ENCODE results near the gene KCNB1. TPM values are rescaled to one million over a fixed set of nuclear protein-coding genes. Genes with fewer than 3 reads are reported as not detected.

The KCNB1 gene
- total RNA-seq, 1 donor = under 0.01 TPM

GRCh38 chr20:49483696-49484123 is 1.2 kb upstream of the KCNB1 start:
- H3K9me3 ChIP-seq (ENCODE audit: low read depth, low read length) = no peaks in the 10 kb centered on the region
- peaks cover 8% of the 10 kb centered on the region for H3K4me1 ChIP-seq (ENCODE audit: insufficient read depth, low read length)
- H3K27me3 ChIP-seq (ENCODE audit: insufficient read depth, low read length) = peaks cover 54% of the 10 kb centered on the region
- H3K4me3 ChIP-seq (ENCODE audit: low read length) = no peak overlapping the region

- H3K9me3 ChIP-seq (ENCODE audit: low read depth, low read length) = no peaks in the 10 kb centered on the region
- peaks cover 51% of the 10 kb centered on the region for H3K27me3 ChIP-seq (ENCODE audit: insufficient read depth, low read length)
- peaks cover 8% of the 10 kb centered on the region for H3K4me1 ChIP-seq (ENCODE audit: insufficient read depth, low read length)
- H3K4me3 ChIP-seq (ENCODE audit: low read length) = no peak overlapping the region
Observed at GRCh38 chr20:49483018-49483695, 689 bp upstream of the KCNB1 start.

GRCh38 chr20:49482173-49482572 is 295 bp downstream of the KCNB1 start:
- Histone ChIP-seq H3K27me3 (ENCODE audit: insufficient read depth, low read length) (peaks cover 44% of the 10 kb centered on the region), H3K4me3 (ENCODE audit: low read length) (no peak overlapping the region), H3K4me1 (ENCODE audit: insufficient read depth, low read length) (peaks cover 8% of the 10 kb centered on the region), H3K9me3 (ENCODE audit: low read depth, low read length) (no peaks in the 10 kb centered on the region)

- Histone ChIP-seq H3K27me3 (ENCODE audit: insufficient read depth, low read length) (peaks cover 34% of the 10 kb centered on the region), H3K4me1 (ENCODE audit: insufficient read depth, low read length) (peaks cover 8% of the 10 kb centered on the region), H3K4me3 (ENCODE audit: low read length) (no peak overlapping the region), H3K9me3 (ENCODE audit: low read depth, low read length) (no peaks in the 10 kb centered on the region)
Observed at GRCh38 chr20:49481116-49481515, 1.4 kb downstream of the KCNB1 start.

- Histone ChIP-seq H3K4me1 (ENCODE audit: insufficient read depth, low read length) (peaks cover 8% of the 10 kb centered on the region), H3K27me3 (ENCODE audit: insufficient read depth, low read length) (peaks cover 27% of the 10 kb centered on the region), H3K4me3 (ENCODE audit: low read length) (no peak overlapping the region), H3K9me3 (ENCODE audit: low read depth, low read length) (no peaks in the 10 kb centered on the region)
Observed at GRCh38 chr20:49480236-49480635, 2.2 kb downstream of the KCNB1 start.

- Histone ChIP-seq H3K9me3 (ENCODE audit: low read depth, low read length) (no peaks in the 10 kb centered on the region), H3K4me3 (ENCODE audit: low read length) (no peak overlapping the region), H3K27me3 (ENCODE audit: insufficient read depth, low read length) (peaks cover 23% of the 10 kb centered on the region), H3K4me1 (ENCODE audit: insufficient read depth, low read length) (peaks cover 8% of the 10 kb centered on the region)
Observed at GRCh38 chr20:49479785-49480184, 2.7 kb downstream of the KCNB1 start.

GRCh38 chr20:49478754-49479689 is 3.4 kb downstream of the KCNB1 start:
- H3K27me3 ChIP-seq (ENCODE audit: insufficient read depth, low read length) = peaks cover 17% of the 10 kb centered on the region

GRCh38 chr20:49478266-49478665 is 4.2 kb downstream of the KCNB1 start:
- H3K27me3 ChIP-seq (ENCODE audit: insufficient read depth, low read length) = peaks cover 13% of the 10 kb centered on the region

More at GRCh38 chr20:49478754-49479689, 3.4 kb downstream of the KCNB1 start:
- H3K9me3 ChIP-seq (ENCODE audit: low read depth, low read length) = no peaks in the 10 kb centered on the region
- H3K4me3 ChIP-seq (ENCODE audit: low read length) = no peak overlapping the region
- H3K4me1 ChIP-seq (ENCODE audit: insufficient read depth, low read length) = peaks cover 3% of the 10 kb centered on the region

GRCh38 chr20:49477200-49477599 is 5.3 kb downstream of the KCNB1 start:
- no peaks in the 10 kb centered on the region for H3K4me1 ChIP-seq (ENCODE audit: insufficient read depth, low read length)
- H3K4me3 ChIP-seq (ENCODE audit: low read length) = no peak overlapping the region
- peaks cover 5% of the 10 kb centered on the region for H3K27me3 ChIP-seq (ENCODE audit: insufficient read depth, low read length)

More at GRCh38 chr20:49478266-49478665, 4.2 kb downstream of the KCNB1 start:
- Histone ChIP-seq H3K9me3 (ENCODE audit: low read depth, low read length) (no peaks in the 10 kb centered on the region), H3K4me1 (ENCODE audit: insufficient read depth, low read length) (no peaks in the 10 kb centered on the region), H3K4me3 (ENCODE audit: low read length) (no peak overlapping the region)

GRCh38 chr20:49476016-49476355 is 6.5 kb downstream of the KCNB1 start:
- no peaks in the 10 kb centered on the region for H3K9me3 ChIP-seq (ENCODE audit: low read depth, low read length)
- no peak overlapping the region for H3K4me3 ChIP-seq (ENCODE audit: low read length)
- peaks cover 4% of the 10 kb centered on the region for H3K27me3 ChIP-seq (ENCODE audit: insufficient read depth, low read length)
- no peaks in the 10 kb centered on the region for H3K4me1 ChIP-seq (ENCODE audit: insufficient read depth, low read length)

More at GRCh38 chr20:49477200-49477599, 5.3 kb downstream of the KCNB1 start:
- no peaks in the 10 kb centered on the region for H3K9me3 ChIP-seq (ENCODE audit: low read depth, low read length)

- H3K27me3 ChIP-seq (ENCODE audit: insufficient read depth, low read length) = peaks cover 4% of the 10 kb centered on the region
Observed at GRCh38 chr20:49475292-49476015, 7.0 kb downstream of the KCNB1 start.

GRCh38 chr20:49471397-49471796 is 11.1 kb downstream of the KCNB1 start:
- Histone ChIP-seq H3K4me3 (ENCODE audit: low read length) (no peak overlapping the region), H3K9me3 (ENCODE audit: low read depth, low read length) (no peaks in the 10 kb centered on the region), H3K27me3 (ENCODE audit: insufficient read depth, low read length) (peaks cover 7% of the 10 kb centered on the region), H3K4me1 (ENCODE audit: insufficient read depth, low read length) (no peaks in the 10 kb centered on the region)

More at GRCh38 chr20:49475292-49476015, 7.0 kb downstream of the KCNB1 start:
- Histone ChIP-seq H3K4me1 (ENCODE audit: insufficient read depth, low read length) (no peaks in the 10 kb centered on the region), H3K9me3 (ENCODE audit: low read depth, low read length) (no peaks in the 10 kb centered on the region), H3K4me3 (ENCODE audit: low read length) (no peak overlapping the region)

- H3K4me3 ChIP-seq (ENCODE audit: low read length) = no peak overlapping the region
- peaks cover 7% of the 10 kb centered on the region for H3K27me3 ChIP-seq (ENCODE audit: insufficient read depth, low read length)
- H3K4me1 ChIP-seq (ENCODE audit: insufficient read depth, low read length) = no peaks in the 10 kb centered on the region
- H3K9me3 ChIP-seq (ENCODE audit: low read depth, low read length) = no peaks in the 10 kb centered on the region
Observed at GRCh38 chr20:49470922-49471321, 11.5 kb downstream of the KCNB1 start.

- H3K4me1 ChIP-seq (ENCODE audit: insufficient read depth, low read length) = no peaks in the 10 kb centered on the region
- H3K9me3 ChIP-seq (ENCODE audit: low read depth, low read length) = no peaks in the 10 kb centered on the region
- H3K27me3 ChIP-seq (ENCODE audit: insufficient read depth, low read length) = peaks cover 7% of the 10 kb centered on the region
- no peak overlapping the region for H3K4me3 ChIP-seq (ENCODE audit: low read length)
Observed at GRCh38 chr20:49469060-49469459, 13.4 kb downstream of the KCNB1 start.

- Histone ChIP-seq H3K9me3 (ENCODE audit: low read depth, low read length) (no peaks in the 10 kb centered on the region), H3K4me1 (ENCODE audit: insufficient read depth, low read length) (no peaks in the 10 kb centered on the region), H3K4me3 (ENCODE audit: low read length) (no peak overlapping the region), H3K27me3 (ENCODE audit: insufficient read depth, low read length) (peaks cover 7% of the 10 kb centered on the region)
Observed at GRCh38 chr20:49468412-49468811, 14.1 kb downstream of the KCNB1 start.

Data from mononuclear cell (primary cell).